ENCODE data around the gene BLTP2. TPM values are rescaled to one million over a fixed set of nuclear protein-coding genes. Genes with fewer than 3 reads are reported as not detected.

BLTP2 gene
- total RNA-seq, 1 experiment from 2014 or later, result 140 TPM

DNA sequence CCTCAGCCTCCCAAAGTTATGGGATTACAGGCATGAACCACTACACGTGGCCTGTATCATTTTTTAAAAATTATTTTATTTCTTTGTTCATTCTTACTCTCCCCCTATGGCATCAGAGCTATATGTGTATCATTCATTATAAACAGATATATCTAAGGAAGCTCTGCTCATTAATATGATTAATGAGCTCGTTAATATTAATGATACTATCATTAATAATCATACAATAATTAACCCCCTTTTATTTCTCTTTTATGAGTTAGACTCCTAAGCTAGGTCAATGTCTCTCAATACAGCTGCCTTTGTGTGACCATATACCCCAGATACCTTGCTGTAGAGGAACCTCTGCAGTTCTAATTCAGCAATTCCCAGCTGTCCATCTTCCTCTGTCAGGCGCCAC lies 26.5 kb downstream of the BLTP2 start:
- H3K36me3 ChIP-seq (ENCODE audit: control insufficient read depth in 1 of 2, insufficient read depth in 2 of 2, low read length in 2 of 2), result peaks cover 78 to 86% of the 10 kb centered on the region in 2 experiments
- DNase-seq (ENCODE audit: low read depth, low spot score) (no peak), ATAC-seq (no peak)
- RAD21 ChIA-PET (ENCODE audit: low non-redundant PET in 1 of 2, low total read pairs in 2 of 2, uncharacterized antibody in 2 of 2, unreplicated experiment in 2 of 2), result no interaction called here
- H4K20me1 ChIP-seq (ENCODE audit: insufficient read depth), result no peaks in the 10 kb centered on the region
- no peak overlapping the region for H3K9ac ChIP-seq (ENCODE audit: low read length)
- no peak overlapping the region for H3K27ac ChIP-seq (ENCODE audit: low read depth, low read length)
- TF ChIP-seq CBX3 (IDR thresholded peaks at IDR 0.05; ENCODE audit: low read depth) (no peak), SIN3A (IDR thresholded peaks at IDR 0.05; ENCODE audit: low read depth) (no peak), YY1 (IDR thresholded peaks at IDR 0.05; ENCODE audit: extremely low read depth, insufficient replicate concordance, low read depth, low read length) (no peak), CEBPB (IDR thresholded peaks at IDR 0.05; ENCODE audit: low read depth) (no peak), TCF7L2 (IDR thresholded peaks at IDR 0.05; ENCODE audit: borderline replicate concordance, extremely low read depth, insufficient read depth, insufficient read length) (no peak), EGR1 (IDR thresholded peaks at IDR 0.05; ENCODE audit: low read depth) (no peak), POLR2A (IDR thresholded peaks at IDR 0.05; ENCODE audit: borderline replicate concordance, extremely low read depth, insufficient read depth, insufficient read length) (no peak), SP1 (IDR thresholded peaks at IDR 0.05; ENCODE audit: low read depth) (no peak), ZFX (IDR thresholded peaks at IDR 0.05) (no peak), ZNF274 (IDR thresholded peaks at IDR 0.05; ENCODE audit: low read depth, low read length) (no peak), EZH2 (IDR thresholded peaks at IDR 0.05) (no peak)
- TF ChIP-seq, protein P1, sequence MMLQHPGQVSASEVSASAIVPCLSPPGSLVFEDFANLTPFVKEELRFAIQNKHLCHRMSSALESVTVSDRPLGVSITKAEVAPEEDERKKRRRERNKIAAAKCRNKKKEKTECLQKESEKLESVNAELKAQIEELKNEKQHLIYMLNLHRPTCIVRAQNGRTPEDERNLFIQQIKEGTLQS (IDR thresholded peaks at IDR 0.05), result no peak
- TF ChIP-seq, protein P2, sequence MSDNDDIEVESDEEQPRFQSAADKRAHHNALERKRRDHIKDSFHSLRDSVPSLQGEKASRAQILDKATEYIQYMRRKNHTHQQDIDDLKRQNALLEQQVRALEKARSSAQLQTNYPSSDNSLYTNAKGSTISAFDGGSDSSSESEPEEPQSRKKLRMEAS (IDR thresholded peaks at IDR 0.05), result no peak
- TF ChIP-seq, protein P3, sequence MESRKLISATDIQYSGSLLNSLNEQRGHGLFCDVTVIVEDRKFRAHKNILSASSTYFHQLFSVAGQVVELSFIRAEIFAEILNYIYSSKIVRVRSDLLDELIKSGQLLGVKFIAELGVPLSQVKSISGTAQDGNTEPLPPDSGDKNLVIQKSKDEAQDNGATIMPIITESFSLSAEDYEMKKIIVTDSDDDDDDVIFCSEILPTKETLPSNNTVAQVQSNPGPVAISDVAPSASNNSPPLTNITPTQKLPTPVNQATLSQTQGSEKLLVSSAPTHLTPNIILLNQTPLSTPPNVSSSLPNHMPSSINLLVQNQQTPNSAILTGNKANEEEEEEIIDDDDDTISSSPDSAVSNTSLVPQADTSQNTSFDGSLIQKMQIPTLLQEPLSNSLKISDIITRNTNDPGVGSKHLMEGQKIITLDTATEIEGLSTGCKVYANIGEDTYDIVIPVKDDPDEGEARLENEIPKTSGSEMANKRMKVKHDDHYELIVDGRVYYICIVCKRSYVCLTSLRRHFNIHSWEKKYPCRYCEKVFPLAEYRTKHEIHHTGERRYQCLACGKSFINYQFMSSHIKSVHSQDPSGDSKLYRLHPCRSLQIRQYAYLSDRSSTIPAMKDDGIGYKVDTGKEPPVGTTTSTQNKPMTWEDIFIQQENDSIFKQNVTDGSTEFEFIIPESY (IDR thresholded peaks at IDR 0.05; ENCODE audit: extremely low read depth, insufficient replicate concordance, low read length), result no peak
- H3K9me2 ChIP-seq (ENCODE audit: insufficient read depth), result no peaks in the 10 kb centered on the region
- POLR2A ChIA-PET, result interaction anchor here (1.3 kb wide), 1 partner anchor 9 kb away, joined by 4 read pairs; no protein-coding TSS in a partner anchor
- intact Hi-C loops (cut with micrococcal nuclease), result no loop called here
- no TSS peak for BruUV-seq (replicated peaks)
- H3K4me3 ChIP-seq (replicated peaks in 1 of 2; ENCODE audit: low read depth in 1 of 2, low read length in 2 of 2), result no peak overlapping the region
- H3K27me3 ChIP-seq (ENCODE audit: insufficient read depth, low read length), result no peaks in the 10 kb centered on the region
- no peaks in the 10 kb centered on the region for H3K4me1 ChIP-seq (ENCODE audit: control insufficient read depth in 1 of 2, insufficient read depth in 2 of 2, low read length in 2 of 2)
- no peaks in the 10 kb centered on the region for H3K79me2 ChIP-seq (ENCODE audit: insufficient read depth, low read length)
- CTCF ChIA-PET, result interaction anchor here (1.0 kb wide), 1 partner anchor 9 kb away, joined by 3 read pairs; no protein-coding TSS in a partner anchor
- no peak overlapping the region for H2AFZ ChIP-seq (ENCODE audit: low read depth, low read length, poor library complexity, severe bottlenecking)
- no peak overlapping the region for H3K4me2 ChIP-seq (ENCODE audit: low read length)
- H3K9me3 ChIP-seq (ENCODE audit: control insufficient read depth in 1 of 2, insufficient read depth in 1 of 2, low read depth in 1 of 2, low read length in 2 of 2), result no peaks in the 10 kb centered on the region

Data from HCT116 (cell line).